Hematopoietic multipotent progenitor cell treated with erythropoietin and hydrocortisone succinate and interleukin-3 and kit ligand, for 15 days (in vitro differentiated cells): ENCODE data around the gene PCDHA9.
A peak's percentile ranks its signal among the peaks of the same experiment; 100 is the strongest.
"Not testable (repeated sequence)": the region's sequence is repeated elsewhere in the genome, so short reads cannot be mapped to it uniquely, and the experiment has no call there.

Experiments
- DNase-seq: peaks from one replicate; pipeline ENCODE4 v3.0.0-alpha.2; 2015; ENCODE audit warnings: low spot score

The PCDHA9 gene, protein sequence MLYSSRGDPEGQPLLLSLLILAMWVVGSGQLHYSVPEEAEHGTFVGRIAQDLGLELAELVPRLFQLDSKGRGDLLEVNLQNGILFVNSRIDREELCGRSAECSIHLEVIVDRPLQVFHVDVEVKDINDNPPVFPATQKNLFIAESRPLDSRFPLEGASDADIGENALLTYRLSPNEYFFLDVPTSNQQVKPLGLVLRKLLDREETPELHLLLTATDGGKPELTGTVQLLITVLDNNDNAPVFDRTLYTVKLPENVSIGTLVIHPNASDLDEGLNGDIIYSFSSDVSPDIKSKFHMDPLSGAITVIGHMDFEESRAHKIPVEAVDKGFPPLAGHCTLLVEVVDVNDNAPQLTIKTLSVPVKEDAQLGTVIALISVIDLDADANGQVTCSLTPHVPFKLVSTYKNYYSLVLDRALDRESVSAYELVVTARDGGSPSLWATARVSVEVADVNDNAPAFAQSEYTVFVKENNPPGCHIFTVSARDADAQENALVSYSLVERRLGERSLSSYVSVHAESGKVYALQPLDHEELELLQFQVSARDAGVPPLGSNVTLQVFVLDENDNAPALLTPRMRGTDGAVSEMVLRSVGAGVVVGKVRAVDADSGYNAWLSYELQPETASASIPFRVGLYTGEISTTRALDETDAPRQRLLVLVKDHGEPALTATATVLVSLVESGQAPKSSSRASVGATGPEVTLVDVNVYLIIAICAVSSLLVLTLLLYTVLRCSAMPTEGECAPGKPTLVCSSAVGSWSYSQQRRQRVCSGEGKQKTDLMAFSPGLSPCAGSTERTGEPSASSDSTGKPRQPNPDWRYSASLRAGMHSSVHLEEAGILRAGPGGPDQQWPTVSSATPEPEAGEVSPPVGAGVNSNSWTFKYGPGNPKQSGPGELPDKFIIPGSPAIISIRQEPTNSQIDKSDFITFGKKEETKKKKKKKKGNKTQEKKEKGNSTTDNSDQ

DNA sequence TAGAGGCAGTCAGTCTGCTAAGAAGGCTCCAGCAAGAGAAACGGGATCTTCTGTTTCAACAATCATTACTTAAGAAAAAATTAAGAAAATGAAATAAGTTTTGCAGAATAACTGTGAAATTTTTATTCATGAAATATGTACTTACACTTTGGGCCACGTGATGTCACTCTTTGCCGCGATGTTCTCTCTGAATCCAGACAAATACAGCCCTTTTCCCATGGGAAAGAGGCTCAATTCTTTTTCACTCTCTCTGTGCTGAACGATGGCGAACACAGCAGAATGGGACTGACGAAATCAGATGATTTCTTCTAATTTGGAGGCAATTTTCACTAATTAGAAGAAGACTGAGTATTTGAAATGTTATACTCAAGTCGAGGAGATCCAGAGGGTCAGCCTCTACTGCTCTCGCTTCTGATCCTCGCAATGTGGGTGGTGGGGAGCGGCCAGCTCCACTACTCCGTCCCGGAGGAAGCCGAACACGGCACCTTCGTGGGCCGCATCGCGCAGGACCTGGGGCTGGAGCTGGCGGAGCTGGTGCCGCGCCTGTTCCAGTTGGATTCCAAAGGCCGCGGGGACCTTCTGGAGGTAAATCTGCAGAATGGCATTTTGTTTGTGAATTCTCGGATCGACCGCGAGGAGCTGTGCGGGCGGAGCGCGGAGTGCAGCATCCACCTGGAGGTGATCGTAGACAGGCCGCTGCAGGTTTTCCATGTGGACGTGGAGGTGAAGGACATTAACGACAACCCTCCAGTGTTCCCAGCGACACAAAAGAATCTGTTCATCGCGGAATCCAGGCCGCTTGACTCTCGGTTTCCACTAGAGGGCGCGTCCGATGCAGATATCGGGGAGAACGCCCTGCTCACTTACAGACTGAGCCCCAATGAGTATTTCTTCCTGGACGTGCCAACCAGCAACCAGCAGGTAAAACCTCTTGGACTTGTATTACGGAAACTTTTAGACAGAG, at the start of gene PCDHA9:
PCDHA9 (plus strand) TSS at position 244 of the 964 bp plus-strand sequence; CDS start at position 358, 114 bp downstream.
- not testable (repeated sequence) for DNase-seq

DNA sequence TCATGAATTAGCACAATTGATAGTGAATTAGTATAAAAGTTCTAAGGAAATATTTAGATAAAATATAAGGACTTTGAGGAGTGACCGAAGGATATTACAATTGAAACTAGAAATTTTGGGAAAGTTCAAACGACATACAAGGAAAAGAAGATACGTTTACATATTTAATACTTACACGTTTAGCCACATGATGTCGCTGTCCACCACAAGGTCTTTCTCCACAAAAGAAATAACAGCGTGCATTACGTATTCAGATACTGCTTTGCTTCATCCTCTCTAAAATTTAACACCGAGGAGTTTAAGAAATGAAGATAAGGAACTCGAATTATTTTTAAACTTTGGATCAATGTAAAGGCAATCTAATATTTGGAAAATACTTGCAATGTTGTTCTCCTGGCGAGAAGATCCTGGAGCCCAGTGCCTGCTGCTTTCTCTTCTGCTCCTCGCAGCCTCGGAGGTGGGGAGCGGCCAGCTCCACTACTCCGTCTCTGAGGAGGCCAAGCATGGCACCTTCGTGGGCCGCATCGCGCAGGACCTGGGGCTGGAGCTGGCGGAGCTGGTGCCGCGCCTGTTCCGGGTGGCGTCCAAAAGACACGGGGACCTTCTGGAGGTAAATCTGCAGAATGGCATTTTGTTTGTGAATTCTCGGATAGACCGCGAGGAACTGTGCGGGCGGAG, 47.2 kb upstream of the PCDHA9 start, which contains the start of gene PCDHA3:
PCDHA3 (plus strand) TSS at position 242 of the 678 bp plus-strand sequence.
- no peak for DNase-seq

DNA sequence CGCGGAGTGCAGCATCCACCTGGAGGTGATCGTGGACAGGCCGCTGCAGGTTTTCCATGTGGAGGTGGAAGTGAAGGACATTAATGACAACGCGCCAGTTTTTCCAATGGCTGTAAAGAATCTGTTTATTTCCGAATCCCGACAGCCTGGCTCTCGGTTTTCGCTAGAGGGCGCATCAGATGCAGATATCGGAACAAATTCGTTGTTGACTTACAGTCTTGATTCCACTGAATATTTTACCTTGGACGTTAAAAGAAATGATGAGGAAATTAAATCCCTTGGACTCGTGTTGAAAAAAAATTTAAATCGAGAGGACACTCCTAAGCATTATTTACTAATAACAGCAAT, 46.7 kb upstream of the PCDHA9 start:
- no peak for DNase-seq

DNA sequence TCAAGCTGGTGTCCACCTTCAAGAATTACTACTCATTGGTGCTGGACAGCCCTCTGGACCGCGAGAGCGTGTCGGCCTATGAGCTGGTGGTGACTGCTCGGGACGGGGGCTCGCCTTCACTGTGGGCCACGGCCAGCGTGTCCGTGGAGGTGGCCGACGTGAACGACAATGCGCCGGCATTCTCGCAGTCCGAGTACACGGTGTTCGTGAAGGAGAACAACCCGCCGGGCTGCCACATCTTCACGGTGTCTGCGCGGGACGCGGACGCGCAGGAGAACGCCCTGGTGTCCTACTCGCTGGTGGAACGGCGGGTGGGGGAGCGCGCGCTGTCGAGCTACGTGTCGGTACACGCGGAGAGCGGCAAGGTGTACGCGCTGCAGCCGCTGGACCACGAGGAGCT, 45.8 kb upstream of the PCDHA9 start:
- DNase-seq: not testable (repeated sequence)

DNA sequence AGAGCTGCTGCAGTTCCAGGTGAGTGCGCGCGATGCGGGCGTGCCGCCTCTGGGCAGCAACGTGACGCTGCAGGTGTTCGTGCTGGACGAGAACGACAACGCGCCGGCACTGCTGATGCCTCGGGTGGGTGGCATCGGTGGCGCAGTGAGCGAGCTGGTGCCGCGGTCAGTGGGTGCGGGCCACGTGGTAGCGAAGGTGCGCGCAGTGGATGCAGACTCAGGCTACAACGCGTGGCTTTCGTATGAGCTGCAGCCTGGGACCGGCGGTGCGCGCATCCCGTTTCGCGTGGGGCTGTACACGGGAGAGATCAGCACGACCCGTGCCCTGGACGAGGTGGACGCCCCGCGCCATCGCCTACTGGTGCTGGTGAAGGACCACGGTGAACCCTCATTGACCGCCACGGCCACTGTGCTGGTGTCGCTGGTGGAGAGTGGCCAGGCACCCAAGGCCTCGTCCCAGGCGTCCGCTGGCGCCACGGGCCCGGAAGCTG, 45.4 kb upstream of the PCDHA9 start:
- no peak for DNase-seq

DNA sequence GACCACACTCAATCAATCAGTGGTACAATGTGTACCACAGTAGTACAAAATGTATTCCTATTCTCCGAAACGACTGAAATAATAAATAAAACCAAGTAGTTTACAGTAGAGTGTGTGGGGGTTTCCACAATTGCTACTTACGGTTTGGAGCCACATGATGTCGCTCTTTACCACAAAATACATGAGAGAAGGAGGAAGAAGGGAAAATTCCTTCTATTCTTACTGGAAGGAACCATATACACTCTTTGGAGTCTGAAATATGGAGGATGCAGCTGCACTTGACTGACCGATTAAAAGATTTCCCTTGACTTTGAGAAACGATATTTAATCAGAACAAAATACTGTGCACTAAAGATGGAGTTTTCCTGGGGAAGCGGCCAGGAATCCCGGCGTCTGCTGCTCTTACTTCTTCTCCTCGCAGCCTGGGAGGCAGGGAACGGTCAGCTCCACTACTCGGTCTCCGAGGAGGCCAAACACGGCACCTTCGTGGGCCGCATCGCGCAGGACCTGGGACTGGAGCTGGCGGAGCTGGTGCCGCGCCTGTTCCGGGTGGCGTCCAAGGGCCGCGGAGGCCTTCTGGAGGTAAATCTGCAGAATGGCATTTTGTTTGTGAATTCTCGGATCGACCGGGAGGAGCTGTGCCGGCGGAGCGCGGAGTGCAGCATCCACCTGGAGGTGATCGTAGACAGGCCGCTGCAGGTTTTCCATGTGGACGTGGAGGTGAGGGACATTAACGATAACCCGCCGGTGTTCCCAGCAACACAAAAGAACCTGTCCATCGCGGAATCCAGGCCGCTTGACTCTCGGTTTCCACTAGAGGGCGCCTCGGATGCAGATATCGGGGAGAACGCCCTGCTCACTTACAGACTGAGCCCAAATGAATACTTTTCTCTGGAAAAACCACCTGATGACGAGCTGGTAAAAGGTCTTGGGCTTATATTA, 41.1 kb upstream of the PCDHA9 start, which contains the start of gene PCDHA4:
PCDHA4 (plus strand) TSS at position 235 of the 942 bp plus-strand sequence.
- peak; percentile 4 for DNase-seq

DNA sequence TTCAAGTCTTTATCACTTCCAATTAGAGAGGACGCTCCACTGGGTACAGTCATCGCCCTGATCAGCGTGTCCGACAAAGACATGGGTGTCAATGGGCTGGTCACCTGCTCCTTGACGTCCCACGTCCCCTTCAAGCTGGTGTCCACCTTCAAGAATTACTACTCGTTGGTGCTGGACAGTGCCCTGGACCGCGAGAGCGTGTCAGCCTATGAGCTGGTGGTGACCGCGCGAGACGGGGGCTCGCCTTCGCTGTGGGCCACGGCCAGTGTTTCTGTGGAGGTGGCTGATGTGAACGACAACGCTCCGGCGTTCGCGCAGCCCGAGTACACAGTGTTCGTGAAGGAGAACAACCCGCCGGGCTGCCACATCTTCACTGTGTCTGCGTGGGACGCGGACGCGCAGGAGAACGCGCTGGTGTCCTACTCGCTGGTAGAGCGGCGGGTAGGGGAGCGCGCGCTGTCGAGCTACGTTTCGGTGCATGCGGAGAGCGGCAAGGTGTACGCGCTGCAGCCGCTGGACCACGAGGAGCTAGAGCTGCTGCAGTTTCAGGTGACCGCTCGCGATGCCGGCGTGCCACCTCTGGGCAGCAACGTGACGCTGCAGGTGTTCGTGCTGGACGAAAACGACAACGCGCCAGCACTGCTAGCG, 39.8 kb upstream of the PCDHA9 start:
- not testable (repeated sequence) for DNase-seq

DNA sequence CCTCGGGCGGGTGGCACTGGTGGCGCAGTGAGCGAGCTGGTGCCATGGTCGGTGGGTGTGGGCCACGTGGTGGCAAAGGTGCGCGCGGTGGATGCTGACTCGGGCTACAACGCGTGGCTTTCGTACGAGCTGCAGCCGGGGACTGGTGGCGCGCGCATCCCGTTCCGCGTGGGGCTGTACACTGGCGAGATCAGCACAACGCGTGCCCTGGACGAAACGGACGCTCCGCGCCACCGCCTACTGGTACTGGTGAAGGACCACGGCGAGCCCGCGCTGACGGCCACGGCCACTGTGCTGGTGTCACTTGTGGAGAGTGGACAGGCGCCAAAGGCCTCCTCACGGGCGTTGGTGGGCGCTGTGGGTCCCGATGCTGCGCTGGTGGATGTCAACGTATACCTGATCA, 39.3 kb upstream of the PCDHA9 start:
- no peak for DNase-seq

DNA sequence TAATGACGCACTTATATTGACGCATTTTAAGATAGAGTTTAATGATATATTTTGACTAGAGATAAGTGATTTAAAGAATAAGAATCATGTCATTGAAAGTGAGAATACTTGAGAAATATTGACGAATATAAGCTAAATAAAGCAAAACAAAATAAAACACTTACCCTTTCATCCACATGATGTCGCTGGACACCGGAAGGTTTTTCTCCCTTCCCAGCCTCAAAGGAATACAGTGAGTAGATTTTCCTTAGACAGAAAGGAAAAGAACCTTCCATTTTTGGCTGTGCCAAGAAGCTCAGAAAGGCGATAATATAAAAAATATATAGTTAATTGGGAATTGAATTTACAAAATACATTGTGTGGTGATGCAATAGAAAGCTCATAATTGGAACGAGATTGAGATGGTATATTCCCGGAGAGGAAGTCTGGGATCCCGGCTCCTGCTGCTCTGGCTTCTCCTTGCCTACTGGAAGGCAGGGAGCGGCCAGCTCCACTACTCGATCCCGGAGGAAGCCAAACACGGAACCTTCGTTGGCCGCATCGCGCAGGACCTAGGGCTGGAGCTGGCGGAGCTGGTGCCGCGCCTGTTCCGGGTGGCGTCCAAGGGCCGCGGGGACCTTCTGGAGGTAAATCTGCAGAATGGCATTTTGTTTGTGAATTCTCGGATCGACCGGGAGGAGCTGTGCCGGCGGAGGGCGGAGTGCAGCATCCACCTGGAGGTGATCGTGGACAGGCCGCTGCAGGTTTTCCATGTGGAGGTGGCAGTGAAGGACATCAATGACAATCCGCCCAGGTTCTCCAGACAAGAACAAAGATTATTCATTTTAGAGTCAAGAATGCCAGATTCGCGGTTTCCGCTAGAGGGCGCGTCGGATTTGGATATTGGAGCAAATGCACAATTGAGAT, 26.6 kb upstream of the PCDHA9 start, which contains the start of gene PCDHA5:
PCDHA5 (plus strand) TSS at position 239 of the 906 bp plus-strand sequence.
- no peak for DNase-seq

DNA sequence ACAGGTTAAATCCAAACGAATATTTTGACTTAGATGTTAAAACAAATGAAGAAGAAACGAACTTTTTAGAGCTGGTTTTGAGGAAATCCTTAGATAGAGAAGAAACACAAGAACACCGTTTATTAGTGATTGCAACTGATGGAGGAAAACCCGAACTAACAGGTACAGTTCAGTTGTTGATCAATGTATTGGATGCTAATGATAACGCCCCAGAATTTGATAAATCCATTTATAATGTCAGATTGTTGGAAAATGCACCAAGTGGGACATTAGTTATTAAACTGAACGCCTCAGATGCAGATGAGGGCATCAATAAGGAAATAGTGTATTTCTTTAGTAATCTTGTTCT, 25.9 kb upstream of the PCDHA9 start:
- no peak for DNase-seq

DNA sequence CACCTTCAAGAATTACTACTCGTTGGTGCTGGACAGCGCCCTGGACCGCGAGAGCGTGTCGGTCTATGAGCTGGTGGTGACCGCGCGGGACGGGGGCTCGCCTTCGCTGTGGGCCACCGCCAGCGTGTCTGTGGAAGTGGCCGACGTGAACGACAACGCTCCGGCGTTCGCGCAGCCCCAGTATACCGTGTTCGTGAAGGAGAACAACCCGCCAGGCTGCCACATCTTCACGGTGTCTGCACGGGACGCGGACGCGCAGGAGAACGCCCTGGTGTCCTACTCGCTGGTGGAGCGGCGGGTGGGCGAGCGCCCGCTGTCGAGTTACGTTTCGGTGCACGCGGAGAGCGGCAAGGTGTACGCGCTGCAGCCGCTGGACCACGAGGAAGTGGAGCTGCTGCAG, 25.2 kb upstream of the PCDHA9 start:
- DNase-seq: not testable (repeated sequence)

DNA sequence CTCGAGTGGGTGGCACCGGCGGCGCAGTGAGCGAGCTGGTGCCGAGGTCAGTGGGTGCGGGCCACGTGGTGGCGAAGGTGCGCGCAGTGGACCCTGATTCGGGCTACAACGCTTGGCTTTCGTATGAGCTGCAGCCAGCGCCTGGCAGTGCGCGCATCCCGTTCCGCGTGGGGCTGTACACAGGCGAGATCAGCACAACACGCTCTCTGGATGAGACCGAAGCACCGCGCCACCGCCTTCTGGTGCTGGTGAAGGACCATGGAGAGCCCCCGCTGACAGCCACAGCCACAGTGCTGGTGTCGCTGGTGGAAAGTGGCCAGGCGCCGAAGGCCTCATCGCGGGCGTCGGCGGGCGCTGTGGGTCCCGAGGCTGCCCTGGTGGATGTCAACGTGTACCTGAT, 24.7 kb upstream of the PCDHA9 start:
- DNase-seq: no peak

DNA sequence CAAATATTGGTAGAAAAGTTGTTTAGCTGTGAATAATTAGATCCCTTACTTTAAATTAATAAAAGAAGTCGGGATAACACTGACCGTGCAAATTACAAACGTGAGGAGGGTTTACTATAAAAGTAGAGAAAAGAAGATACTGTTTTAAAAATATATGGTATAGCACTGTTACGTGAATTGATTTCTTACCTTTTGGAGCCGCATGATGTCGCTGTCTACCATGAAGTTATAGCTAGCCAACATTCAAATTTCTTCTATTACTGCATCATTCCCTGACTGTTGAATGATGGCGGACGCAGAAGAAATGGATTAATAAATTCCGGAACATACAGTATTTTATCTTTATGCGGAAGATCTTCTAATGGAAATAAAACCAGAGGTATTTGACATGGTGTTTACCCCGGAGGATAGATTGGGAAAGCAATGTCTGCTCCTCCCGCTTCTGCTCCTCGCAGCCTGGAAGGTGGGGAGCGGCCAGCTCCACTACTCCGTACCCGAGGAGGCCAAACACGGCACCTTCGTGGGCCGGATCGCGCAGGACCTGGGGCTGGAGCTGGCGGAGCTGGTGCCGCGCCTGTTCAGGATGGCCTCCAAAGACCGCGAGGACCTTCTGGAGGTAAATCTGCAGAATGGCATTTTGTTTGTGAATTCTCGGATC, 20.3 kb upstream of the PCDHA9 start, which contains the start of gene PCDHA6:
PCDHA6 (plus strand) TSS at position 257 of the 658 bp plus-strand sequence; CDS start at position 389, 132 bp downstream.
- no peak for DNase-seq

DNA sequence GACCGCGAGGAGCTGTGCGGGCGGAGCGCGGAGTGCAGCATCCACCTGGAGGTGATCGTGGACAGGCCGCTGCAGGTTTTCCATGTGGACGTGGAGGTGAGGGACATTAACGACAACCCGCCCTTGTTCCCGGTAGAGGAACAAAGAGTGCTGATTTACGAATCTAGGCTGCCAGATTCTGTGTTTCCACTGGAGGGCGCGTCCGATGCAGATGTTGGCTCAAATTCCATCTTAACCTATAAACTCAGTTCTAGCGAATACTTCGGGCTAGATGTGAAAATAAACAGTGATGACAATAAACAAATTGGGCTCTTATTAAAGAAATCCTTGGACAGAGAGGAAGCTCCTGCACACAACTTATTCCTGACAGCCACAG, 19.8 kb upstream of the PCDHA9 start:
- no peak for DNase-seq

DNA sequence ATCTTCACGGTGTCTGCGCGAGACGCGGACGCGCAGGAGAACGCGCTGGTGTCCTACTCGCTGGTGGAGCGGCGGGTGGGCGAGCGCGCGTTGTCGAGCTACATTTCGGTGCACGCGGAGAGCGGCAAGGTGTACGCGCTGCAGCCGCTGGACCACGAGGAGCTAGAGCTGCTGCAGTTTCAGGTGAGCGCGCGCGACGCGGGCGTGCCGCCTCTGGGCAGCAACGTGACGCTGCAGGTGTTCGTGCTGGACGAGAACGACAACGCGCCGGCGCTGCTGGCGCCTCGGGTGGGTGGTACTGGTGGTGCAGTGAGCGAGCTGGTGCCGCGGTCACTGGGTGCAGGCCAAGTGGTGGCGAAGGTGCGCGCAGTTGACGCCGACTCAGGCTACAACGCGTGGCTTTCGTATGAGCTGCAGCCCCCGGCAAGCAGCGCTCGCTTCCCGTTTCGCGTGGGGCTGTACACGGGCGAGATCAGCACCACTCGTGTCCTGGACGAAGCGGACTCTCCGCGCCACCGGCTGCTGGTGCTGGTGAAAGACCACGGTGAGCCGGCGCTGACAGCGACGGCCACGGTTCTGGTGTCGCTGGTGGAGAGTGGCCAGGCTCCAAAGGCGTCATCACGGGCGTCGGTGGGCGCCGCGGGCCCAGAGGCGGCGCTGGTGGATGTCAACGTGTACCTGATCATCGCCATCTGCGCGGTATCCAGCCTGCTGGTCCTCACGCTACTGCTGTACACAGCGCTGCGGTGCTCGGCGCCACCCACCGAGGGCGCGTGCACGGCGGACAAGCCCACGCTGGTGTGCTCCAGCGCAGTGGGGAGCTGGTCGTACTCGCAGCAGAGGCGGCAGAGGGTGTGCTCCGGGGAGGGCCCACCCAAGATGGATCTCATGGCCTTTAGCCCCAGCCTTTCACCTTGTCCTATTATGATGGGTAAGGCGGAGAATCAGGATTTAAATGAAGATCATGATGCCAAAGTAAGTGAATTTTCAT, 18.4 kb upstream of the PCDHA9 start:
- DNase-seq: not testable (repeated sequence)

DNA sequence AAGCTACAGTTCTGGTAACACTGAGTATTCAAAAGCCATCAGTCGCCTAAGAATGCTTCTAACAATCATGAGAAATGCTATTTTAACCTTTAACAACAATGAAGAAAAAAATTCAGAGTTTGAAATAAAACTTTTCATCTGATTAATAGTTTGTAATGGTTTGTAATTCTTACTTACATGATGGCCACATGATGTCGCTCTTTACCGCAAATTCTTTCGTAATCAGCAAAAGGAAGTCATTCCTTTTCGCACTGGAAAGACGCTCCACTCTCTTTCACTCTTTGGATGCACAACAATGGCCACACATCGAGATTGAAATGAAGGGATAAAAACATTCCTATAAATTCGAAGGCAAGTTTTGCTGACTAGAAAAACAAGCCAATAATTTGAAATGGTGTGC, 14.2 kb upstream of the PCDHA9 start, which contains the start of gene PCDHA7:
PCDHA7 (plus strand) TSS at position 277 of the 400 bp plus-strand sequence; CDS start at position 392, 115 bp downstream.
- DNase-seq: no peak
